WTC11 (cell line): Measurements from ENCODE around the gene PLD5. TPM values are rescaled to one million over a fixed set of nuclear protein-coding genes. Genes with fewer than 3 reads are reported as not detected.

Source experiments
- GRHL2 ChIP-seq: fragments of 250-450 bp; sonication (Bioruptor Pico); IDR thresholded peaks from 2 replicates; pipeline ENCODE4 v1.8.0; 2022; ENCODE audit warnings: mild to moderate bottlenecking, moderate library complexity; ENCODE audit not compliant: insufficient replicate concordance, severe bottlenecking
- SOX15 ChIP-seq: fragments of 250-450 bp; sonication (Bioruptor Pico); IDR thresholded peaks from 2 replicates; pipeline ENCODE4 v1.9.0; 2021; ENCODE audit warnings: mild to moderate bottlenecking
- STAT6 ChIP-seq: sonication (generic); formaldehyde crosslinking; conservative IDR thresholded peaks from 2 replicates; pipeline ENCODE4 v1.8.1; 2023; ENCODE audit warnings: mild to moderate bottlenecking, low read depth, missing genetic modification reagents, moderate library complexity
- ZNF138 ChIP-seq: sonication (generic); formaldehyde crosslinking; conservative IDR thresholded peaks from 2 replicates; pipeline ENCODE4 v1.8.1; 2022; ENCODE audit warnings: mild to moderate bottlenecking, moderate library complexity, missing genetic modification reagents
- ZNF317 ChIP-seq: sonication (generic); formaldehyde crosslinking; IDR thresholded peaks from 2 replicates; pipeline ENCODE4 v1.8.1; 2023; ENCODE audit warnings: low read depth, mild to moderate bottlenecking, moderate library complexity, missing genetic modification reagents, borderline replicate concordance
- total RNA-seq: library from RNA; stranded (reverse); gene quantifications from 3 replicates; pipeline ENCODE4 v1.2.3, GENCODE V29; 2021

PLD5 gene
- total RNA-seq, 1 experiment from 2014 or later: 6.4 TPM

GRCh38 chr1:242033447-242033846 is 491.1 kb downstream of the PLD5 start (continued):
- TF ChIP-seq STAT6 (CRISPR knock-in tag) (no peak), SOX15 (no peak), ZNF138 (CRISPR knock-in tag) (no peak), ZNF317 (CRISPR knock-in tag) (no peak), GRHL2 (CRISPR knock-in tag) (no peak)
- TF ChIP-seq, all 79 proteins: peak for 0
